ENCODE results near the gene ARHGAP8. TPM values are rescaled to one million over a fixed set of nuclear protein-coding genes. Genes with fewer than 3 reads are reported as not detected.

Gene ARHGAP8
- total RNA-seq, 3 donors from 2014 or later (not counting 1 experiment from before 2014, with no cell fraction given), result 23.6 to 32.6 (median 26.5) TPM

DNA sequence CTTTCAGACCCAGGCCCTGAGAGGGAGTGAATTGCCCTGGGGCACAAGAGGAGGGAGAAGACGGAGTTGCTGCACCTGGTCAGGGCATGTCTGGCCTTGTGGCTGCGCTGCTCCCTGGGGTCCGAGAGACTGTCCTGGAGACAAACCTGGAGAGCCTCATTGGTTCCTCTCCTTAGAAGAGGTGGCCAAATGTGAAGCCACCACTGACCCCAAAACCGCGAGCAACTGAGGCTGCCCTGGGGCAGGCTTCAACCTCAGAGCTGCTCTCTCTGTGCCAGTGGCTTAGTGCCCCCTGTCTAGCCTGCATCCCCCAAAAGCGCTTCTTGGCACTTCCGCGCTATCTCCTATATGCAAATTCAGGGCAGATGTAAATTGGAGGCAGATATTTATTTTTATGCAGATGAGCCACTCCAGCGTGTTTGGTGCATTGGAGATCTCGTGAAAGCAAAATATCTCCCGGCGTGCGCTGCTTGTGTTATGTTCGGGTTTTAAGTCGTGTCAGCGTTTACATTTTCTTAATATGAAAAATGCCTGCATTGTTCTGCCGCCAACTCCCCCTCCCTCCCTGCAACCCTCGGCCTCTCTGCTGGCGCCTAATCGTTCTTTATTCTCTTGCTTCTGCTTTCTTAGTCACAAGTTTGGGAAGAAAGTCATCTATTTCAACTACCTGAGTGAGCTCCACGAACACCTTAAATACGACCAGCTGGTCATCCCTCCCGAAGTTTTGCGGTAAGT lies 69.5 kb downstream of the ARHGAP8 start:
- Mint-ChIP-seq H3K4me1 (no peaks in the 10 kb centered on the region), H3K27ac (no peak overlapping the region), H3K9me3 (no peaks in the 10 kb centered on the region), H3K27me3 (ENCODE audit: low read depth in 2 of 2) (no peaks in the 10 kb centered on the region), H3K36me3 (no peaks in the 10 kb centered on the region), H3K4me3 (no peak overlapping the region)
- H3K36me3 ChIP-seq (ENCODE audit: control insufficient read depth, insufficient read depth, low read length), result no peaks in the 10 kb centered on the region
- H3K27me3 ChIP-seq (ENCODE audit: control insufficient read depth, insufficient read depth, low read length), result no peaks in the 10 kb centered on the region
- intact Hi-C loops (cut with micrococcal nuclease), result no loop called here
- no peaks in the 10 kb centered on the region for H3K9me3 ChIP-seq (ENCODE audit: control insufficient read depth, insufficient read depth, low read length)
- no peak for ATAC-seq
- WGBS (ENCODE audit: insufficient coverage), result 88% methylated on average over 24 of the region's 24 CpGs
- H3K27ac ChIP-seq (ENCODE audit: low read length), result no peak overlapping the region
- TF ChIP-seq, protein P1, sequence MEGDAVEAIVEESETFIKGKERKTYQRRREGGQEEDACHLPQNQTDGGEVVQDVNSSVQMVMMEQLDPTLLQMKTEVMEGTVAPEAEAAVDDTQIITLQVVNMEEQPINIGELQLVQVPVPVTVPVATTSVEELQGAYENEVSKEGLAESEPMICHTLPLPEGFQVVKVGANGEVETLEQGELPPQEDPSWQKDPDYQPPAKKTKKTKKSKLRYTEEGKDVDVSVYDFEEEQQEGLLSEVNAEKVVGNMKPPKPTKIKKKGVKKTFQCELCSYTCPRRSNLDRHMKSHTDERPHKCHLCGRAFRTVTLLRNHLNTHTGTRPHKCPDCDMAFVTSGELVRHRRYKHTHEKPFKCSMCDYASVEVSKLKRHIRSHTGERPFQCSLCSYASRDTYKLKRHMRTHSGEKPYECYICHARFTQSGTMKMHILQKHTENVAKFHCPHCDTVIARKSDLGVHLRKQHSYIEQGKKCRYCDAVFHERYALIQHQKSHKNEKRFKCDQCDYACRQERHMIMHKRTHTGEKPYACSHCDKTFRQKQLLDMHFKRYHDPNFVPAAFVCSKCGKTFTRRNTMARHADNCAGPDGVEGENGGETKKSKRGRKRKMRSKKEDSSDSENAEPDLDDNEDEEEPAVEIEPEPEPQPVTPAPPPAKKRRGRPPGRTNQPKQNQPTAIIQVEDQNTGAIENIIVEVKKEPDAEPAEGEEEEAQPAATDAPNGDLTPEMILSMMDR (IDR thresholded peaks at IDR 0.05), result no peak
- H3K4me3 ChIP-seq (ENCODE audit: low read length), result no peak overlapping the region
- DNase-seq, result no peak
- H3K4me1 ChIP-seq (ENCODE audit: control insufficient read depth, insufficient read depth, low read length), result peaks cover 5% of the 10 kb centered on the region

DNA sequence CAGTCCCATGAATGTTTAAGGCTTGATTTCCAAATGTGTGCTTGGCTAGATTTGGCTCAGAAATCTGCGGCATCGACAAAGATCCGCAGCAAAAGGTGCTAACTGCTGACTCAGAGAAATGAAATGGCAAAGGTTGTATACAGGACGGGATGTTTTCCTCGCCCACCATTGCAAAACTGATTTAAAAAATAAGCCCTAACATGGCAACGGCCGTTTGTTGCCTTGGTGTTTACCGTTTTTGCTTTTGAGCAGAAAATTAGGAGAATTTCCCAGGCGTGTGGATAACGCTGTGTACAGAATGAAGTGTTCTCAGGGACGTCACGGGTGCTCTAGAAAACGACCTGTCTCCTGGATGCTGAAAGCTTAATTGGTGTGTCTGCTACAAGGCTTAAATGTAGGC lies 70.2 kb downstream of the ARHGAP8 start:
- no peak overlapping the region for H3K27ac Mint-ChIP-seq
- Histone ChIP-seq H3K4me1 (ENCODE audit: control insufficient read depth, insufficient read depth, low read length) (peaks cover 5% of the 10 kb centered on the region), H3K27me3 (ENCODE audit: control insufficient read depth, insufficient read depth, low read length) (no peaks in the 10 kb centered on the region), H3K27ac (ENCODE audit: low read length) (no peak overlapping the region), H3K36me3 (ENCODE audit: control insufficient read depth, insufficient read depth, low read length) (no peaks in the 10 kb centered on the region), H3K9me3 (ENCODE audit: control insufficient read depth, insufficient read depth, low read length) (no peaks in the 10 kb centered on the region), H3K4me3 (ENCODE audit: low read length) (no peak overlapping the region)
- DNase-seq (no peak), ATAC-seq (no peak)
- WGBS (ENCODE audit: insufficient coverage), result 82% methylated on average over 13 of the region's 13 CpGs
- no peaks in the 10 kb centered on the region for H3K9me3 Mint-ChIP-seq
- intact Hi-C loops (cut with micrococcal nuclease), result no loop called here
- H3K27me3 Mint-ChIP-seq (ENCODE audit: low read depth in 2 of 2), result no peaks in the 10 kb centered on the region
- H3K36me3 Mint-ChIP-seq, result no peaks in the 10 kb centered on the region
- no peak overlapping the region for H3K4me3 Mint-ChIP-seq
- TF ChIP-seq, protein P1 (IDR thresholded peaks at IDR 0.05), result no peak
- no peaks in the 10 kb centered on the region for H3K4me1 Mint-ChIP-seq

DNA sequence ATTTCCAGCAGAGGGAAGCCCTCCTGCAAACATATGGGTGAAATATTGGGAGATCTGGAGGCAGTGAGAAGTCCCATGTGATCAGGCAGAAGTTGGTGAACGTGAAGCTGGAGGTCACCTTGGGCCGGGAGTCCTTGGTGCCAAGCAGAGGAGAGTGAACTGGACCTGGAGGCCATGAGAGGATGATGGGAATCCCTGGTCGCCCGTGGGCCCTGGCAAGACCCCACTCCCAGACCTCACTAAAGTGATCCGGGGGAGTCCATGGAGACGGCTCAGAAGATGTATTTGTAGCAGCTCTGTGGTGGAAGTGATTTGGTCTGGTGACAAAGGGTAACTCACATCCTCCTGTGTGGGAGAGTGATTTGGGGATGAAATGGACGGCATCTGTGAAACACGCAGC lies 71.0 kb downstream of the ARHGAP8 start:
- peaks cover 10% of the 10 kb centered on the region for H3K4me1 ChIP-seq (ENCODE audit: control insufficient read depth, insufficient read depth, low read length)
- ATAC-seq (no peak), DNase-seq (no peak)
- no peaks in the 10 kb centered on the region for H3K36me3 Mint-ChIP-seq
- H3K27me3 ChIP-seq (ENCODE audit: control insufficient read depth, insufficient read depth, low read length), result no peaks in the 10 kb centered on the region
- no peaks in the 10 kb centered on the region for H3K36me3 ChIP-seq (ENCODE audit: control insufficient read depth, insufficient read depth, low read length)
- H3K9me3 Mint-ChIP-seq, result no peaks in the 10 kb centered on the region
- no peaks in the 10 kb centered on the region for H3K27me3 Mint-ChIP-seq (ENCODE audit: low read depth in 2 of 2)
- H3K4me3 ChIP-seq (ENCODE audit: low read length), result no peak overlapping the region
- 78% methylated on average over 7 of the region's 8 CpGs for WGBS (ENCODE audit: insufficient coverage)
- H3K4me3 Mint-ChIP-seq, result no peak overlapping the region
- H3K9me3 ChIP-seq (ENCODE audit: control insufficient read depth, insufficient read depth, low read length), result no peaks in the 10 kb centered on the region
- intact Hi-C loops (cut with micrococcal nuclease), result no loop called here
- no peak overlapping the region for H3K27ac Mint-ChIP-seq
- peaks cover 4 to 5% of the 10 kb centered on the region in 2 donors for H3K4me1 Mint-ChIP-seq
- TF ChIP-seq, protein P1 (IDR thresholded peaks at IDR 0.05), result no peak
- H3K27ac ChIP-seq (ENCODE audit: low read length), result no peak overlapping the region

DNA sequence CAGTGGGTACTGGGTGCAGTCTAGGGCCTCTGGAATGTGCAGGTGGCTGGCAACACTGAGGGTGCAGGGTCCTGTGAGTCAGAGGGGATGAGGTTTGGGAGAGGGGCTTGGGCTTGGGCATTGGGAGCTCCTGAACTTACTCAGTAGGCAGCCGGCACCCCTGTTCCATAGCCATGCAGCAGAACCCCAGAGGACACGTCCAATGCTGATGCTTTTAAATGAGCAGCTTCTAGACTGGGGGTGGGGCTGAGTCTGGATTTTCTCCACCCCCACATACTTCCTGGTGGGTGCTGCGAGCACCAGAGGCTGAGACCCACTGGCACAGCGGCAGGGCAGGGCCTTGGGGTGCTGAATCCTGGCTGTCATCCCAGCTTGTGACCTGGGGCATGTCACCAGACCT lies 71.4 kb downstream of the ARHGAP8 start:
- no peaks in the 10 kb centered on the region for H3K36me3 Mint-ChIP-seq
- no peaks in the 10 kb centered on the region for H3K9me3 ChIP-seq (ENCODE audit: control insufficient read depth, insufficient read depth, low read length)
- no peaks in the 10 kb centered on the region for H3K27me3 Mint-ChIP-seq (ENCODE audit: low read depth in 2 of 2)
- H3K27ac Mint-ChIP-seq, result no peak overlapping the region
- DNase-seq (no peak), ATAC-seq (no peak)
- TF ChIP-seq, protein P1 (IDR thresholded peaks at IDR 0.05), result no peak
- H3K36me3 ChIP-seq (ENCODE audit: control insufficient read depth, insufficient read depth, low read length), result no peaks in the 10 kb centered on the region
- H3K4me1 ChIP-seq (ENCODE audit: control insufficient read depth, insufficient read depth, low read length), result peaks cover 11% of the 10 kb centered on the region
- peaks cover 4 to 5% of the 10 kb centered on the region in 2 donors for H3K4me1 Mint-ChIP-seq
- H3K27ac ChIP-seq (ENCODE audit: low read length), result no peak overlapping the region
- H3K4me3 ChIP-seq (ENCODE audit: low read length), result no peak overlapping the region
- no peak overlapping the region for H3K4me3 Mint-ChIP-seq
- H3K9me3 Mint-ChIP-seq, result no peaks in the 10 kb centered on the region
- no peaks in the 10 kb centered on the region for H3K27me3 ChIP-seq (ENCODE audit: control insufficient read depth, insufficient read depth, low read length)
- WGBS (ENCODE audit: insufficient coverage), result 84% methylated on average over 4 of the region's 4 CpGs
- intact Hi-C loops (cut with micrococcal nuclease), result no loop called here

Data from natural killer cell (primary cell).